Natural killer cell (primary cell): Measurements from ENCODE around the gene DCDC1. TPM values are rescaled to one million over a fixed set of nuclear protein-coding genes. Genes with fewer than 3 reads are reported as not detected.

Experiments
- ATAC-seq, 3 donors: fragments of 150-1000 bp in 2 of 3; fragments of 200-7000 bp in 1 of 3; cut with Tn5 transposase; 1 replicate in 1 of 3; 2 replicates in 2 of 3; pipeline ENCODE4 v1.10.0; 2021; ENCODE audit warnings: mild to moderate bottlenecking in 2 of 3, moderate library complexity in 2 of 3
- DNase-seq, 2 donors: peaks; one replicate each; pipeline versions ENCODE4 v3.0.0 to v3.0.0-alpha.2; 2013 to 2021; ENCODE audit warnings: mixed read lengths in 1 of 2
- H3K27ac ChIP-seq: one replicate; pipeline ENCODE4 v1.5.1; 2013; ENCODE audit warnings: mild to moderate bottlenecking, low read length
- H3K27me3 ChIP-seq: one replicate; pipeline ENCODE4 v1.6.1; 2013; ENCODE audit warnings: low read length; ENCODE audit not compliant: control insufficient read depth, insufficient read depth
- H3K36me3 ChIP-seq: one replicate; pipeline ENCODE4 v1.6.1; 2013; ENCODE audit warnings: low read length; ENCODE audit not compliant: control insufficient read depth, insufficient read depth
- H3K4me1 ChIP-seq: one replicate; pipeline ENCODE4 v1.6.1; 2013; ENCODE audit warnings: low read length; ENCODE audit not compliant: control insufficient read depth, insufficient read depth
- H3K4me3 ChIP-seq: one replicate; pipeline ENCODE4 v1.5.1; 2013; ENCODE audit warnings: low read length
- H3K9me3 ChIP-seq: one replicate; pipeline ENCODE4 v1.6.1; 2013; ENCODE audit warnings: low read length; ENCODE audit not compliant: control insufficient read depth, insufficient read depth
- H3K27ac Mint-ChIP-seq, 2 donors: one replicate each; pipeline ENCODE4 v1.8.0; 2022; ENCODE audit warnings: mild to moderate bottlenecking in 2 of 2, mixed read lengths in 2 of 2, moderate library complexity in 1 of 2
- H3K27me3 Mint-ChIP-seq, 2 donors: one replicate each; pipeline ENCODE4 v1.8.0; 2022; ENCODE audit warnings: low read depth in 2 of 2, mixed read lengths in 2 of 2
- H3K36me3 Mint-ChIP-seq: one replicate; pipeline ENCODE4 v1.8.0; 2022; ENCODE audit warnings: mixed read lengths
- H3K4me1 Mint-ChIP-seq, 2 donors: one replicate each; pipeline ENCODE4 v1.8.0; 2022; ENCODE audit warnings: mixed read lengths in 2 of 2
- H3K4me3 Mint-ChIP-seq: one replicate; pipeline ENCODE4 v1.8.0; 2022; ENCODE audit warnings: mild to moderate bottlenecking, moderate library complexity, mixed read lengths
- H3K9me3 Mint-ChIP-seq, 2 donors: one replicate each; pipeline ENCODE4 v1.8.0; 2022; ENCODE audit warnings: mixed read lengths in 2 of 2
- CTCF ChIP-seq: fragments of 200-600 bp; IDR thresholded peaks from one replicate; pipeline ENCODE4 v1.8.0; 2022; ENCODE audit warnings: antibody characterized with exemption
- WGBS: methylation state at CpG from one replicate; pipeline ENCODE4 v1.1.7; 2013; ENCODE audit warnings: missing lambda C conversion rate; ENCODE audit not compliant: insufficient coverage; 5-methylcytosine and 5-hydroxymethylcytosine counted together
- intact Hi-C: fragments of 100-400 bp; cut with micrococcal nuclease; formaldehyde crosslinking; loops from one replicate; pipeline ENCODE4 v1.14.2; 2022
- total RNA-seq, 4 donors: library from RNA; stranded (reverse); fragments of 120-200 nt in 1 of 4; gene quantifications; one replicate each; pipeline versions ENCODE4 v1.2.3 to v1.2.4, GENCODE V29; 2013 to 2022

The DCDC1 gene
- total RNA-seq, 3 donors from 2014 or later (not counting 1 experiment from before 2014, with no cell fraction given), result not detected

- Histone ChIP-seq H3K4me1 (no peaks in the 10 kb centered on the region), H3K27ac (no peak overlapping the region), H3K27me3 (no peaks in the 10 kb centered on the region), H3K36me3 (no peaks in the 10 kb centered on the region), H3K4me3 (no peak overlapping the region), H3K9me3 (no peaks in the 10 kb centered on the region)
- no peak overlapping the region for H3K27ac Mint-ChIP-seq
- peaks cover 0 to 11% of the 10 kb centered on the region in 2 donors for H3K27me3 Mint-ChIP-seq
- H3K4me1 Mint-ChIP-seq, result no peaks in the 10 kb centered on the region
- DNase-seq (no peak), ATAC-seq (no peak)
- intact Hi-C loops, result no loop called here
- H3K36me3 Mint-ChIP-seq, result no peaks in the 10 kb centered on the region
- peaks cover 0 to 7% of the 10 kb centered on the region in 2 donors for H3K9me3 Mint-ChIP-seq
- 94% methylated on average over 1 of the region's 1 CpG for WGBS
- no peak overlapping the region for H3K4me3 Mint-ChIP-seq
- no peak for TF ChIP-seq CTCF
Observed at GRCh38 chr11:30832831-30833230, 536.7 kb downstream of the DCDC1 start.

- Histone ChIP-seq H3K4me1 (no peaks in the 10 kb centered on the region), H3K36me3 (no peaks in the 10 kb centered on the region), H3K4me3 (no peak overlapping the region), H3K27me3 (no peaks in the 10 kb centered on the region), H3K9me3 (no peaks in the 10 kb centered on the region), H3K27ac (no peak overlapping the region)
- H3K27me3 Mint-ChIP-seq, result peaks cover 0 to 11% of the 10 kb centered on the region in 2 donors
- DNase-seq, result no peak
- H3K4me3 Mint-ChIP-seq, result no peak overlapping the region
- 59% methylated on average over 1 of the region's 1 CpG for WGBS
- no peaks in the 10 kb centered on the region for H3K36me3 Mint-ChIP-seq
- peaks cover 0 to 6% of the 10 kb centered on the region in 2 donors for H3K9me3 Mint-ChIP-seq
- TF ChIP-seq CTCF, result no peak
- no peak overlapping the region for H3K27ac Mint-ChIP-seq
- intact Hi-C loops, result no loop called here
- ATAC-seq, result no peak
- no peaks in the 10 kb centered on the region for H3K4me1 Mint-ChIP-seq
Observed at GRCh38 chr11:30830681-30831080, 538.9 kb downstream of the DCDC1 start.

GRCh38 chr11:30826911-30827310, 542.6 kb downstream of the DCDC1 start:
- no peak overlapping the region for H3K27ac Mint-ChIP-seq
- no peak for DNase-seq
- intact Hi-C loops, result no loop called here
- H3K36me3 ChIP-seq, result no peaks in the 10 kb centered on the region
- H3K9me3 ChIP-seq, result no peaks in the 10 kb centered on the region
- H3K4me1 ChIP-seq, result no peaks in the 10 kb centered on the region
- WGBS, result 78% methylated on average over 4 of the region's 4 CpGs
- no peaks in the 10 kb centered on the region for H3K27me3 ChIP-seq
- no peaks in the 10 kb centered on the region for H3K4me1 Mint-ChIP-seq
- no peaks in the 10 kb centered on the region for H3K36me3 Mint-ChIP-seq
- peaks cover 0 to 6% of the 10 kb centered on the region in 2 donors for H3K27me3 Mint-ChIP-seq
- H3K4me3 ChIP-seq, result no peak overlapping the region
- H3K4me3 Mint-ChIP-seq, result no peak overlapping the region
- H3K9me3 Mint-ChIP-seq, result no peaks in the 10 kb centered on the region
- TF ChIP-seq CTCF, result no peak
- H3K27ac ChIP-seq, result no peak overlapping the region
- ATAC-seq, result no peak

GRCh38 chr11:30825723-30826122, 543.8 kb downstream of the DCDC1 start:
- no peaks in the 10 kb centered on the region for H3K27me3 ChIP-seq
- DNase-seq, result no peak
- H3K9me3 ChIP-seq, result no peaks in the 10 kb centered on the region
- TF ChIP-seq CTCF, result no peak
- intact Hi-C loops, result no loop called here
- H3K4me3 ChIP-seq, result no peak overlapping the region
- 68% methylated on average over 3 of the region's 3 CpGs for WGBS
- no peak for ATAC-seq
- H3K36me3 Mint-ChIP-seq, result no peaks in the 10 kb centered on the region
- peaks cover 0 to 1% of the 10 kb centered on the region in 2 donors for H3K27me3 Mint-ChIP-seq
- no peak overlapping the region for H3K27ac Mint-ChIP-seq
- H3K4me1 Mint-ChIP-seq, result no peaks in the 10 kb centered on the region
- no peaks in the 10 kb centered on the region for H3K9me3 Mint-ChIP-seq
- H3K4me1 ChIP-seq, result no peaks in the 10 kb centered on the region
- H3K4me3 Mint-ChIP-seq, result no peak overlapping the region
- H3K36me3 ChIP-seq, result no peaks in the 10 kb centered on the region
- H3K27ac ChIP-seq, result no peak overlapping the region
